Transverse colon (tissue), 4 donors: ENCODE results near the gene TMEM129. TPM values are rescaled to one million over a fixed set of nuclear protein-coding genes. Genes with fewer than 3 reads are reported as not detected.

Experiments used
- DNase-seq: peaks from one replicate; pipeline ENCODE4 v3.0.0-alpha.2; 2019
- H3K27ac ChIP-seq, 4 donors: fragments of 200-600 bp; sonication (generic); 2 replicates each; pipeline ENCODE4 v1.5.1; 2016 to 2018; ENCODE audit warnings: inconsistent platforms in 4 of 4
- H3K27me3 ChIP-seq: fragments of 200-600 bp; sonication (generic); 2 replicates; pipeline ENCODE4 v1.5.1; 2017; ENCODE audit warnings: inconsistent platforms
- H3K36me3 ChIP-seq, 4 donors: fragments of 200-600 bp; sonication (generic); 2 replicates each; pipeline ENCODE4 v1.5.1; 2017 to 2019; ENCODE audit warnings: inconsistent platforms in 4 of 4
- H3K4me1 ChIP-seq, 4 donors: fragments of 200-600 bp; sonication (generic); 2 replicates each; pipeline ENCODE4 v1.5.1; 2017 to 2020; ENCODE audit warnings: inconsistent platforms in 4 of 4
- H3K4me3 ChIP-seq, 4 donors: fragments of 200-600 bp; sonication (generic); 1 replicate in 1 of 4; 2 replicates in 3 of 4; pipeline versions ENCODE4 v1.5.1 to v1.6.1; 2017 to 2019; ENCODE audit warnings: inconsistent platforms in 4 of 4
- H3K9me3 ChIP-seq, 2 donors: fragments of 200-600 bp; sonication (generic); 2 replicates each; pipeline ENCODE4 v1.5.1; 2017 to 2019; ENCODE audit warnings: inconsistent platforms in 2 of 2
- CTCF ChIP-seq, 5 experiments: fragments of 200-600 bp in 3 of 5; fragments of 450-650 bp in 2 of 5; sonication (generic) in 3 of 5; IDR thresholded peaks; 1 replicate in 2 of 5; 2 replicates in 3 of 5; pipeline ENCODE4 v1.5.1; 2016 to 2017; ENCODE audit warnings: antibody characterized with exemption in 5 of 5, inconsistent platforms in 3 of 5, mild to moderate bottlenecking in 2 of 5, moderate library complexity in 1 of 5
- EP300 ChIP-seq: sonication (generic); formaldehyde crosslinking; IDR thresholded peaks from one replicate; pipeline ENCODE4 v1.6.1; 2017; ENCODE audit warnings: antibody characterized with exemption, low read depth
- POLR2A ChIP-seq: fragments of 450-650 bp; IDR thresholded peaks from one replicate; pipeline ENCODE4 v1.6.1; 2016; ENCODE audit warnings: antibody characterized with exemption, mild to moderate bottlenecking, moderate library complexity
- POLR2AphosphoS5 ChIP-seq, 3 donors: sonication (generic); formaldehyde crosslinking; IDR thresholded peaks; one replicate each; pipeline ENCODE4 v1.6.1; 2016; ENCODE audit warnings: antibody characterized with exemption in 3 of 3
- WGBS, 2 donors: methylation state at CpG; one replicate each; pipeline ENCODE4 v1.1.5; 2018; ENCODE audit warnings: low coverage in 1 of 2; 5-methylcytosine and 5-hydroxymethylcytosine counted together
- in situ Hi-C, 4 donors: fragments of 200-750 bp; cut with MboI; loops; one replicate each; pipeline versions ENCODE4 v1.15.0 to v1.15.1; 2017; ENCODE audit warnings: low sequenced_read_pairs in 3 of 4, low pct_ligation_motif_present in 1 of 4, low pct_unique_long_range_greater_than_20kb in 1 of 4
- intact Hi-C: fragments of 100-400 bp; cut with DNase I; formaldehyde crosslinking; loops from one replicate; pipeline ENCODE4 v1.15.1; 2023; ENCODE audit warnings: low total_unique reads
- total RNA-seq, 4 donors: library from RNA; depleted of rRNA; stranded (reverse); fragments of >200 nt; gene quantifications; one replicate each; pipeline ENCODE4 v1.1.0, GENCODE V29; 2016

Gene TMEM129
- total RNA-seq, 4 donors from 2014 or later, result 66.1 to 116 (median 86.6) TPM

GRCh38 chr4:1768367-1769034 is 47.4 kb upstream of the TMEM129 start:
- TF ChIP-seq EP300, result no peak
- no peak for TF ChIP-seq POLR2A
- TF ChIP-seq POLR2AphosphoS5 (IDR thresholded peaks at IDR 0.05), result no peak
- no peak for TF ChIP-seq CTCF (IDR thresholded peaks at IDR 0.05)
- intact Hi-C loops (no loop called here), in situ Hi-C loops (no loop called here)
- Histone ChIP-seq H3K4me3 (no peak overlapping the region), H3K4me1 (peaks cover 9 to 25% (median 19%) of the 10 kb centered on the region in 4 donors), H3K9me3 (no peaks in the 10 kb centered on the region), H3K27ac (no peak overlapping the region), H3K36me3 (no peaks in the 10 kb centered on the region), H3K27me3 (peaks cover 92% of the 10 kb centered on the region)
- no peak for DNase-seq
- WGBS, 2 donors, result 71% methylated on average over 21 of the region's 23 CpGs; no CpG with 5 or more reads in 1 of the 2 donors

DNA sequence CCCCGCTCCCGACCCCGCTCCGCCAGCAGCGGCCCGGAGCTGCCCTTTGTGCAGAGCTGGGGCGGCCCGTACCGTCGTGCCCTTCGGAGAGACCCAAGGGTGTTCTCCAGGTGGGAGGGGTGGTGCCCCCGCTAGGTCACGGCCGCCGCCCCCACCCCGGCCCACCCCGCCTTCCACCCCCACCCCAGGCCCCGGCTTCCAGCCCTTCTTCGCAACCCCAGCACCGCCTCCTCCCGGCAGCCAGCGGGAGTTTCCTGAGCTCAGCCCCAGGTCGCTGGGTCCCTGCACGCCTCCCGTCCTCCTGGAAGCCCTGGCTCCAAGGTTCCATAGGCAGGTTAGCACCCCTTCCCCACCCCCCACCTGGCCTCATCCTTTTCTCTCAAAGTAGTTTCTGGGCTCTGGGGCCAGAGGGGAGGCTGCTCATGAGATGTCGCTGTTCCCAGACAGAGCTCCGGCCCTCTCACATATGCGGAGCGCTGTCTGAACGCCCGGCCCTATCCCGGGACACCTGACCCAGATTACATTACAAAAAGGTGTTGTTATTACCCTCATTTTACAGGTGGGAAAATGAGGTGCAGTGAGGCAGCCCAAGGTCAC is 46.7 kb upstream of the TMEM129 start:
- peak; percentile 45 for DNase-seq
- H3K36me3 ChIP-seq, result no peaks in the 10 kb centered on the region
- peaks cover 94% of the 10 kb centered on the region for H3K27me3 ChIP-seq
- intact Hi-C loops, result no loop called here
- in situ Hi-C loops, result no loop called here
- 22% methylated on average over 21 of the region's 32 CpGs; no CpG with 5 or more reads in 1 of the 2 donors for WGBS, 2 donors
- TF ChIP-seq CTCF (IDR thresholded peaks at IDR 0.05), result peak in 4 of 5 experiments; percentile 27 to 31 (median 28)
- no peak for TF ChIP-seq EP300
- no peaks in the 10 kb centered on the region for H3K9me3 ChIP-seq
- no peak overlapping the region for H3K27ac ChIP-seq
- H3K4me3 ChIP-seq, result peak overlapping the region in 3 of 4 donors; percentile 24 to 48 (median 39)
- H3K4me1 ChIP-seq, result peaks cover 13 to 32% (median 25%) of the 10 kb centered on the region in 4 donors

GRCh38 chr4:1767061-1767769 is 46.1 kb upstream of the TMEM129 start:
- peaks cover 13 to 32% (median 26%) of the 10 kb centered on the region in 4 donors for H3K4me1 ChIP-seq
- no peaks in the 10 kb centered on the region for H3K36me3 ChIP-seq
- DNase-seq, result no peak
- WGBS, 2 donors, result 3% methylated on average over 30 of the region's 84 CpGs; no CpG with 5 or more reads in 1 of the 2 donors
- TF ChIP-seq EP300, result no peak
- no peak for TF ChIP-seq POLR2A
- no peak for TF ChIP-seq CTCF (IDR thresholded peaks at IDR 0.05)
- no peak for TF ChIP-seq POLR2AphosphoS5 (IDR thresholded peaks at IDR 0.05)
- no peak overlapping the region for H3K27ac ChIP-seq
- intact Hi-C loops (no loop called here), in situ Hi-C loops (no loop called here)
- H3K27me3 ChIP-seq, result peaks cover 98% of the 10 kb centered on the region
- no peaks in the 10 kb centered on the region for H3K9me3 ChIP-seq
- peak overlapping the region in 3 of 4 donors; percentile 24 to 48 (median 39) for H3K4me3 ChIP-seq
